Upper lobe of left lung (tissue), 6 donors: Measurements from ENCODE around the gene SPATA19. TPM values are rescaled to one million over a fixed set of nuclear protein-coding genes. Genes with fewer than 3 reads are reported as not detected.
A peak's percentile ranks its signal among the peaks of the same experiment; 100 is the strongest.

Experiments used
- ATAC-seq, 2 donors: fragments of 200-7000 bp; cut with Tn5 transposase; one replicate each; pipeline ENCODE4 v1.9.1; 2022; ENCODE audit warnings: mild to moderate bottlenecking in 2 of 2, moderate library complexity in 2 of 2; ENCODE audit not compliant: low FRiP score in 2 of 2
- DNase-seq, 2 donors: peaks; one replicate each; pipeline ENCODE4 v3.0.0-alpha.2; 2019 to 2020
- H3K27ac ChIP-seq, 4 donors: fragments of 200-600 bp; sonication (generic); one replicate each; pipeline ENCODE4 v1.5.1; 2016 to 2019
- H3K27me3 ChIP-seq, 4 donors: fragments of 200-600 bp; sonication (generic); one replicate each; pipeline ENCODE4 v1.5.1; 2017 to 2019
- H3K36me3 ChIP-seq, 4 donors: fragments of 200-600 bp; sonication (generic); one replicate each; pipeline ENCODE4 v1.5.1; 2016 to 2019
- H3K4me1 ChIP-seq, 4 donors: fragments of 200-600 bp; sonication (generic); one replicate each; pipeline ENCODE4 v1.5.1; 2018 to 2019
- H3K4me3 ChIP-seq, 4 donors: fragments of 200-600 bp; sonication (generic); one replicate each; pipeline ENCODE4 v1.5.1; 2017 to 2019; ENCODE audit warnings: mild to moderate bottlenecking in 2 of 4, moderate library complexity in 1 of 4
- H3K9me3 ChIP-seq, 4 donors: fragments of 200-600 bp; sonication (generic); one replicate each; pipeline ENCODE4 v1.5.1; 2018 to 2019
- EP300 ChIP-seq, 4 donors: sonication (generic); formaldehyde crosslinking; IDR thresholded peaks; one replicate each; pipeline ENCODE4 v1.5.1; 2017; ENCODE audit warnings: antibody characterized with exemption in 4 of 4, control low read depth in 2 of 4
- POLR2A ChIP-seq, 4 donors: fragments of 450-650 bp; IDR thresholded peaks; one replicate each; pipeline ENCODE4 v1.5.1; 2016 to 2017; ENCODE audit warnings: antibody characterized with exemption in 4 of 4, mild to moderate bottlenecking in 2 of 4
- POLR2AphosphoS5 ChIP-seq, 2 donors: sonication (generic); formaldehyde crosslinking; IDR thresholded peaks; one replicate each; pipeline ENCODE4 v1.5.1; 2017; ENCODE audit warnings: antibody characterized with exemption in 2 of 2
- WGBS, 2 donors: methylation state at CpG; one replicate each; pipeline ENCODE4 v1.1.5; 2017 to 2018; 5-methylcytosine and 5-hydroxymethylcytosine counted together
- total RNA-seq, 6 donors: library from RNA; depleted of rRNA in 4 of 6; stranded (reverse); fragments of >200 nt in 4 of 6; gene quantifications; one replicate each; pipeline versions ENCODE4 v1.1.0 to v1.2.1, GENCODE V29; 2016 to 2021
- TF ChIP-seq, protein P1 (sequence below), 6 experiments: fragments of 450-650 bp in 4 of 6; fragments of 200-600 bp in 2 of 6; sonication (generic) in 2 of 6; IDR thresholded peaks; one replicate each; pipeline ENCODE4 v1.5.1; 2016 to 2019; ENCODE audit warnings: antibody characterized with exemption in 6 of 6
- donor health status: DM: no; HTN: no; CAD: no; lungs with moderate emphysema.
- donor health status: DM: no; HTN: yes; CAD: no; lungs with severe emphysema.

SPATA19 gene
- total RNA-seq, 6 donors from 2014 or later, result not detected

DNA sequence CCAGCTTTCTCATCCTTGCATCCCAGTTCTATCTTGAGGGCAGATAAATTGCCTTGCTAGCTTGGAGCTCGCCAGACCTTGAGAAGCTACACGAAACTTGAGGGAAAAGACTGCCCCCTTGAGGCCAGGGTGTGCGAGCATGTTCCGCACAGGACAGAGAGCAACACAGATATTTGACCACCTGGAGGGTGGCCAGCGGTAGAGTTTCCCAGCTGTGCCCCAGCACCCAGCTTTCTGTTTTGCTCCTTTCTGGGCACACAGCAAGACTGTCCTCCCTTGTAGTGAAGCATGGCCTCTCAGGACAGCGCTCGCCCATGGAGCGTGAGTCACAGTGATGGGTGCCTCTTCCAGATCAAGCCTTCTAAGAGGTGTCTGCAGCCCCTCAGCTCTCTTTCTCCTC, 23.5 kb downstream of the SPATA19 start:
- peak in 1 of 2 donors; percentile 34 for ATAC-seq
- TF ChIP-seq POLR2A (IDR thresholded peaks at IDR 0.05) (no peak), POLR2AphosphoS5 (IDR thresholded peaks at IDR 0.05) (no peak), EP300 (IDR thresholded peaks at IDR 0.05) (no peak)
- TF ChIP-seq, protein P1, sequence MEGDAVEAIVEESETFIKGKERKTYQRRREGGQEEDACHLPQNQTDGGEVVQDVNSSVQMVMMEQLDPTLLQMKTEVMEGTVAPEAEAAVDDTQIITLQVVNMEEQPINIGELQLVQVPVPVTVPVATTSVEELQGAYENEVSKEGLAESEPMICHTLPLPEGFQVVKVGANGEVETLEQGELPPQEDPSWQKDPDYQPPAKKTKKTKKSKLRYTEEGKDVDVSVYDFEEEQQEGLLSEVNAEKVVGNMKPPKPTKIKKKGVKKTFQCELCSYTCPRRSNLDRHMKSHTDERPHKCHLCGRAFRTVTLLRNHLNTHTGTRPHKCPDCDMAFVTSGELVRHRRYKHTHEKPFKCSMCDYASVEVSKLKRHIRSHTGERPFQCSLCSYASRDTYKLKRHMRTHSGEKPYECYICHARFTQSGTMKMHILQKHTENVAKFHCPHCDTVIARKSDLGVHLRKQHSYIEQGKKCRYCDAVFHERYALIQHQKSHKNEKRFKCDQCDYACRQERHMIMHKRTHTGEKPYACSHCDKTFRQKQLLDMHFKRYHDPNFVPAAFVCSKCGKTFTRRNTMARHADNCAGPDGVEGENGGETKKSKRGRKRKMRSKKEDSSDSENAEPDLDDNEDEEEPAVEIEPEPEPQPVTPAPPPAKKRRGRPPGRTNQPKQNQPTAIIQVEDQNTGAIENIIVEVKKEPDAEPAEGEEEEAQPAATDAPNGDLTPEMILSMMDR (IDR thresholded peaks at IDR 0.05), result peak; percentile 11 to 67 (median 42)
- no peaks in the 10 kb centered on the region for H3K9me3 ChIP-seq
- no peaks in the 10 kb centered on the region for H3K36me3 ChIP-seq
- WGBS, 2 donors, result 29 to 92% methylated on average over 2 to 8 of the region's 8 CpGs
- H3K4me1 ChIP-seq, result no peaks in the 10 kb centered on the region
- H3K27ac ChIP-seq, result no peak overlapping the region
- H3K27me3 ChIP-seq, result no peaks in the 10 kb centered on the region
- H3K4me3 ChIP-seq, result no peak overlapping the region
- DNase-seq, result peak in 1 of 2 donors; percentile 45

DNA sequence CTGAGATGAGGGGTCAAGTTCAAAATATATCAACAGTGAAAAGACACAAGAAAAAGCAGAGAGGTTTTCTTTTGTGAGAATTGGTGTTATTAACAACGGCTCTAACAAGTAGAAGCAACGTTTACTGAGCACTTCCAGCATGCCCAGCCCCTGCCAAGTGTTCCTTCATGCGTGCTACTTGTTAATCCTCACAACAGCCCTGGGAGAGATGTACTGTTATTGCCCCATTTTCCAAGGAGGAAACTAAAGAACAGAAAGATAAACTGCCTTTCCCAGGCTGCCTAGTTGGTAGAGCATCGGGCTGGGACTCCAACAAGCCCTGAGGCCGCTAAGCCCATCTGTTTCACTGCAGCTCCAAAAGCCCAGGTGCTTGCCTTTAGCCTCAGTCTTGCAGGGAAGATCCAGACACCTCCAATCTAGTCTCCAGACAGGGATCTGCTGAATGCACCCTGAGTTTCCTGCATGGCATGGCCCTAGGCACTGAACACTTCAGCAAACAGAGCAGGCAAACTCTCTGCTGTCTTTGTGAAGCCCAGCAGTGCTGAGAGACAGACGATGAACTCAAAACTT, 25.5 kb downstream of the SPATA19 start:
- Histone ChIP-seq H3K36me3 (no peaks in the 10 kb centered on the region), H3K27me3 (no peaks in the 10 kb centered on the region), H3K9me3 (no peaks in the 10 kb centered on the region), H3K4me1 (no peaks in the 10 kb centered on the region), H3K4me3 (no peak overlapping the region), H3K27ac (no peak overlapping the region)
- ATAC-seq, result no peak
- DNase-seq, result no peak
- WGBS, 2 donors, result 69 to 78% methylated on average over 6 of the region's 6 CpGs
- TF ChIP-seq EP300 (IDR thresholded peaks at IDR 0.05) (no peak), POLR2A (IDR thresholded peaks at IDR 0.05) (no peak), POLR2AphosphoS5 (IDR thresholded peaks at IDR 0.05) (no peak)
- TF ChIP-seq, protein P1 (IDR thresholded peaks at IDR 0.05), result no peak

DNA sequence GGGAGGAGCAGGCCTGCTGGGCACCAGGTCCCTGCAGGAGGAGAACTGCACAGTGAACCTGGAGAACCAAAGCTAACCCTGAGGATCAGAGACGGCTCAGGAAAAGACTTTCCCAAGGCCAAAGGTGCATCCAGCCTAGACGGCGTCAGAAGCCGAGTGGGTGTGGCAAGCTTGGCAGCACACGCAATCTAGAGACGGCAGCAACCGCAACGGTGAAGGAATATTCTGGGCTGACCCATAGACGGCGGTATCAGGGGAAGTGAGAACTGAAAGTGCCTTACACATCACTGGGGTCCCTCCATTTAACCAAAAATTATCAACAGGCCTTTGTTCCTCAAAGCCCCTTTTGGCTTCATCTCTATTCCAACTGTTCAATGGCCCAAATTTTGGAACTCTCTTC, 26.2 kb downstream of the SPATA19 start:
- Histone ChIP-seq H3K36me3 (no peaks in the 10 kb centered on the region), H3K9me3 (no peaks in the 10 kb centered on the region), H3K27ac (no peak overlapping the region), H3K27me3 (no peaks in the 10 kb centered on the region), H3K4me3 (no peak overlapping the region), H3K4me1 (no peaks in the 10 kb centered on the region)
- ATAC-seq (no peak), DNase-seq (no peak)
- TF ChIP-seq EP300 (IDR thresholded peaks at IDR 0.05), result no peak
- TF ChIP-seq POLR2A (IDR thresholded peaks at IDR 0.05), result no peak
- no peak for TF ChIP-seq POLR2AphosphoS5 (IDR thresholded peaks at IDR 0.05)
- TF ChIP-seq, protein P1 (IDR thresholded peaks at IDR 0.05), result no peak
- WGBS, 2 donors, result 88 to 92% methylated on average over 10 of the region's 10 CpGs

GRCh38 chr11:133818302-133818701, 27.0 kb downstream of the SPATA19 start:
- no peaks in the 10 kb centered on the region for H3K36me3 ChIP-seq
- TF ChIP-seq POLR2AphosphoS5 (IDR thresholded peaks at IDR 0.05) (no peak), EP300 (IDR thresholded peaks at IDR 0.05) (no peak), POLR2A (IDR thresholded peaks at IDR 0.05) (no peak)
- TF ChIP-seq, protein P1 (IDR thresholded peaks at IDR 0.05), result no peak
- no peaks in the 10 kb centered on the region for H3K4me1 ChIP-seq
- WGBS, 2 donors, result 87 to 90% methylated on average over 12 of the region's 12 CpGs
- H3K27me3 ChIP-seq, result no peaks in the 10 kb centered on the region
- no peaks in the 10 kb centered on the region for H3K9me3 ChIP-seq
- H3K4me3 ChIP-seq, result no peak overlapping the region
- ATAC-seq (no peak), DNase-seq (no peak)
- no peak overlapping the region for H3K27ac ChIP-seq

DNA sequence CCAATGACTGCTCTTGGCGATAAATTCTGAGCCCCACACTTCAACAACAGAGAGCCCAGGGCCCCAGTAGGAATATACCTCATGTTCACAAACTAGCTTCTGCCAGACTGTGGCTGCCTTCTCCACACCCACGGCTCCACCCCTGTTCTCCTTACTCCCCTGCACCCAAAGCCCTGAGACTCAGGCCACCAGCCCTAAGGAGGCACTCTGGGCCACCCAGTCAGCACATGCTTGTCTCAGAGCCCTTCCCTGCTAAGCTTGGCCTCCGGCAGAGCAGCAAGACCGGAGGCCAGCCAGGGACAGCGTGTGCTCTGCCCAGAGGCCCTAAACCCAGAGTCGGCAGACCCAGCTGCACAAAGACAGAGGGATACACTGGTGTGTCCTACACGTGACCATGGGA, 27.9 kb downstream of the SPATA19 start:
- Histone ChIP-seq H3K4me1 (no peaks in the 10 kb centered on the region), H3K9me3 (no peaks in the 10 kb centered on the region), H3K27ac (no peak overlapping the region), H3K36me3 (no peaks in the 10 kb centered on the region), H3K27me3 (no peaks in the 10 kb centered on the region), H3K4me3 (no peak overlapping the region)
- ATAC-seq, result peak in 1 of 2 donors; percentile 28
- TF ChIP-seq, protein P1 (IDR thresholded peaks at IDR 0.05), result no peak
- no peak for TF ChIP-seq EP300 (IDR thresholded peaks at IDR 0.05)
- TF ChIP-seq POLR2A (IDR thresholded peaks at IDR 0.05), result no peak
- no peak for TF ChIP-seq POLR2AphosphoS5 (IDR thresholded peaks at IDR 0.05)
- 82 to 90% methylated on average over 7 of the region's 7 CpGs for WGBS, 2 donors
- no peak for DNase-seq
